HuH-7.5 (cell line): ENCODE measurements around the gene TOR1AIP2.
"Not testable (repeated sequence)": the region's sequence is repeated elsewhere in the genome, so short reads cannot be mapped to it uniquely, and the experiment has no call there.

Experiments used
- DNase-seq: peaks from one replicate; pipeline ENCODE4 v3.0.0; 2011; ENCODE audit warnings: low spot score

Gene TOR1AIP2

DNA sequence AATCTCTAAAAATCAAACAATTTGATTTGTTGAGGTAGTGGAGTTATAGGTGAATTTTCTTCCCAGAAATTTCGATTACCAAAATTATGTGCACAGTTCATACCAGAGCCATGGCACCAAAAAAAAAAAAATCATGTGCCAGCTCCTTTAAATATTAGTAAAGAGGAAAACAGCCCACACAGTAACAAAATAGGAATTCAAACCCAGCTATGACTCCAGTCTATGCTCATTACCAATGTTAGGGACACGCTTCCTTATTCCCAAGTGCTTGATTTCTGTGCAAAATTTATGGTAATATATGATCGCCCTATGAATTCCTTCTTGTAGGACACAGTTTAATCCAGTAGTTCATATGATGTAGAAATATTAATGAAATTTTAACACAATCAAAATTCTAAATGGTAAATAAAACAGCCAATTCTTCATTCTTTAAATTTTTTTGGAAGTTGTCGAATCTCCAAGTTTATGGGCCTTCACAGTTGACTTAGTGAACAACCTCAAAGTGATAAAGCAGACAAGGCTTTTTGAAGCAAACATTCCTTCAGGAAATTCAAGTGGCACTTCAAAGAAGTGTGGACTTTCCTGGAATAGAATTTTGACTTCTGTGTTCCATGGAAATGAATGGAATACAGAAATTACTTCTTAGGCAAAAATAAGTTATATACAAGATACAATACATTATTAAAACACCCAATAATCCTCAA, 1.9 kb downstream of the TOR1AIP2 start:
- no peak for DNase-seq

- DNase-seq, result no peak
These were observed 4.2 kb downstream of the TOR1AIP2 start for GRCh38 chr1:179873438-179873851.

GRCh38 chr1:179872558-179872957, 5.0 kb downstream of the TOR1AIP2 start:
- DNase-seq, result no peak

DNA sequence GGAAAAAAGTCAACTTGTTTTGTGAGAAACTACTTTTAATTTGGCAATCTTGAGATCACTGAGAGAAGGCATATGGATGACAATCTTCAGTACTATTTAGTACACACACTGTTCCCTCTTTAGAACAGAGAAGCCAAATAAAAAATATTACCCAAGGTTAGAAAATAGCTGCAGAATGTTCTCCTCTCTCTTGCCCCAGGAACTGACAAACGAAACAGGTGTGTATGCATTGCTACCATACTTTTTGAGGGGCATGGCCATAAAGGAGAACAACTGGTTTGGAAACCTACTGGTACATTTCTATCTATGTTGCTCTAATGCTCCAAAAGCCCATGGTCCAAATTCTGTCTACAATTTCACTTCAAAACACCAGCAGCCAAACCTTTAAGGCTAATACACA, 5.7 kb downstream of the TOR1AIP2 start:
- no peak for DNase-seq

DNA sequence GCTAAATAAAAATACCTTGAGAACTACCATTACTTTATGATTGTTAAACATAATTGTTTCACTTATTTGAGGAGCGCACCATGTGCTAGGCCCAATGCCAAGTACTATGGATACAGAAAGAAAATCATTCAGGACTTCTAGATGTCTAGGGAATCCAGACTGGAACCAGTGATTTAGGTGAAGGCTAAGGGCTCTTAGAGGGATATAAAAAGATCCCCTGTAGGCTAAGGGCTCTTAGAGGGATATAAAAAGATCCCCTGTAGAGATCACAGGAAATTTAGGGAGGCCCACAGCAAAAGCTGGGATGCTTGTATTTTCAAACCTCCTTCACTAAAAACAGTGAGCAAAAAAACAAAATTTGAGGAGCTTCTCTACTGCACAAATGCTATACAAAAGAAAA, 6.7 kb downstream of the TOR1AIP2 start:
- DNase-seq, result no peak

DNA sequence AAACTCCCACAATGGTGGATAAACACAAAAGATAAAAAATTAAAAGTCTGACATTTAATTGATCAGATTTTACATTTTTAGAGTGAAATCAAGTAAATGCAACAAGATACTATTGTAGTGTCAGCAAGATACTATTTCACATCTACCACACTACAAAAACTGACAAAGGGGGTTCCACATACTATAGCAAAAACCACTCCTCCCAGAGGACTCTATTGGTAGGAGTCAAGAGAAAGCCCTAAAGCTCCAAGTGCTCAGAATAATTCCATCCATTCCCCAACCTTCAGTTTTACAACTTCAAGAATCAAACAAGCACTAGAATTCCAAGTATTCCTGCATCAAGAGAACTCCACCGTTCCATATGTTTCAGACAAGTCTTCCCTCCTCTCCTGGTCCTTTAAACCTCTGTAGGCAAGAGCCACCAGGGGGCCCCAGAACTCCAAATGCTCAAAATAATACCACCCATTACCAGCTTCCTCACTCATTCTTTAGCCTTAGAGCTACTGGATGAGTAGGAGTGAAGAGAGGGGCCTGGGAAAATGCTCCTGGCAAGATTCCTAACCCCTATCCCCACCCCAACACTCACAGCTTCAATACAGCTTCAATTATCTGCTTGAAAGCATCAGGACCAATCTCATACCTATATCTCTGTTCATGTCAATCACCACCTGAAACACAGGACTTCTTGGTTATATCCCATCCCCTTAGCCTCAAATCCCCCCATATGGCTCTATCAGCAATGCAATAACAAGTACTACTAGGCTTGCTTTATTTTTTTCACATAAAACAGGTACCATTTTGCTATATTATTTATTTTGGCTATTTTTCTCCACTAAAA, 9.9 kb downstream of the TOR1AIP2 start:
- peak; percentile 25 for DNase-seq

- DNase-seq, result no peak
These were observed 11.0 kb downstream of the TOR1AIP2 start for GRCh38 chr1:179866616-179867015.

DNA sequence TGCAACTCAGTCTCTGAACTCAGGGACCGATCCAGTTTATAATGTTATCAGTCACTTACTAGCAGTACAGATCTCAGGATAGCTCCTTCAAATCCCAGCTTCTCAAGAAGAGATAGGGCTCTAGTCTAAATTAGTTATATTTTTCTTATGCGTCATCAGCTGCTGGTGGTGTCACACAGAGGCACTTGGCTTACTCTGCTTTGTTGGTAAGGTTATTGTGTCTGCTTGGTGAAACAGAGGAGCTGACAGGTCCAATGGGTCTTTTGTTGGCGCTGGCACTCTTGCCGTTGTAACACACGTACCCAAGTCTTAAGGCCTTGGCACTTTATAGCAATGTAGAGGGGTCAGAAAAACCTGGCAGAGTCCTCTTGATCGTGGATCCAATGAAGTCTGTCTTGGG, 12.2 kb downstream of the TOR1AIP2 start:
- no peak for DNase-seq

- DNase-seq, result no peak
These were observed 17.0 kb downstream of the TOR1AIP2 start for GRCh38 chr1:179860652-179861051.

GRCh38 chr1:179857009-179857408, 20.6 kb downstream of the TOR1AIP2 start:
- no peak for DNase-seq

GRCh38 chr1:179856296-179856695, 21.3 kb downstream of the TOR1AIP2 start:
- DNase-seq, result no peak

DNA sequence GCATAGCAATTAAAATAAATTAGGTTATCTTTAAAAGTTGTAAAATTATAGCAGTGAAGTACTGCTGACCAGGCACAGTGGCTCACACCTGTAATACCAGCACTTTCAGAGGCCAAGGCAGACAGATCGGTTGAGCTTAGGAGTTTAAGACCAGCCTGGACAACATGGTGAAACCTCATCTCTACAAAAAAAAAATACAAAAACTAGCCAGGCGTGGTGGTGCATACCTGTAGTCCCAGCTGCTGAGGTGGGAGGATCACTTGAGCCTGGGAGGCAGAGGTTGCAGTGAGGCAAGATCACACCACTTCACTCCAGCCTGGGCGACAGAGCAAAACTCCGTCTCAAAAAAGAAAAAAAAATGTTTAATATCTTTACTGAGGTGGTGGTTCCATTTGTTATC, 21.8 kb downstream of the TOR1AIP2 start:
- DNase-seq, result not testable (repeated sequence)

DNA sequence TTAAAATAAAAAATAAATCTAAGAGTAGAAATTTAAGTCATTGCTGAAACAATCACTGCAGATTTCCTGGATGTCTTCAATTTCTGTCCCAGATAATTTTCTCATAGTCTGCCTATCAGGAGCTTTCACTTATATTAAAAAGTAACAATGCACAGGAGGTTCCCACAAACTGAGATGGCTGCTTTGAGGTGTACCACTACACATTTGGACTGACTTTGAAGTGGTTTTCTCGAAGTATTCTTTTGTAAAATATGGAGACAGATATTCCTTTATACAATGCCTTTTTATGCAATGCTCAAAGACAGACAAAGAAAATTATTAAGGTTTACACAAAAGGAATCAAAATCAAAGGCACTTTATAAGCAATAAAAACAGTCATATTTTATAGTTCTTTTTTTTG, 24.5 kb downstream of the TOR1AIP2 start:
- DNase-seq, result no peak

GRCh38 chr1:179848233-179848632, 29.4 kb downstream of the TOR1AIP2 start:
- no peak for DNase-seq

DNA sequence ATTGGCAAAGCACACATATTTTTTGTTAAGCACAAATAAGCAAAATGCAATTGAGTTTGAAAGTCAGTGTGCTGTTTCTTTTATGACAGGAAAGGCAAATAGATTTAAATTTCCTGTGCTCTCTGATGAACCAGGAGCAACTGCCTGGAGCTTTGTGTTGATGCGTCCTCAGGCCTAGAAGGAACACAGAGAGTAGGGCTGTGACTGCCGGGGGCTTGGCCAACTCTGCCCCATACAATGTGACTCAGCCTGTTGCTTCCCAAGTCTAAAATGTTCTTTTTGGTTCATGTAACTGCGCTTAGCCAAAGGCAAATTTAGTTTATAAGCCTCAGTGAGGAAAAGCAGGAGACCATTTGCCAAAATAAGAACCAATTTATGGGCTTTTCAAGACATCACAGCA, 37.5 kb downstream of the TOR1AIP2 start:
- no peak for DNase-seq

GRCh38 chr1:179836686-179837445, 40.7 kb downstream of the TOR1AIP2 start:
- not testable (repeated sequence) for DNase-seq

GRCh38 chr1:179831852-179832699, 45.5 kb downstream of the TOR1AIP2 start:
- DNase-seq, result no peak

GRCh38 chr1:179831225-179831624, 46.4 kb downstream of the TOR1AIP2 start:
- DNase-seq, result no peak

GRCh38 chr1:179828554-179829110, 49.0 kb downstream of the TOR1AIP2 start:
- no peak for DNase-seq

GRCh38 chr1:179826626-179827280, 50.9 kb downstream of the TOR1AIP2 start:
- no peak for DNase-seq
